SK-N-SH treated with all-trans-retinoic acid at 6 μM for 48 hours (cell line): ENCODE results near the gene ZNF808.
"Not testable (repeated sequence)": the region's sequence is repeated elsewhere in the genome, so short reads cannot be mapped to it uniquely, and the experiment has no call there.

ENCODE experiments used
- ATAC-seq: fragments of 200-7000 bp; cut with Tn5 transposase; 3 replicates; pipeline ENCODE4 v1.9.1; 2020; ENCODE audit warnings: mild to moderate bottlenecking, moderate library complexity
- ARNTL ChIP-seq: fragments of 450-650 bp; formaldehyde crosslinking; IDR thresholded peaks from 2 replicates; pipeline ENCODE4 v1.5.0; 2020; ENCODE audit warnings: low read depth, mild to moderate bottlenecking, moderate library complexity, borderline replicate concordance
- BACH2 ChIP-seq: fragments of 250-450 bp; sonication (Bioruptor Pico); IDR thresholded peaks from 2 replicates; pipeline ENCODE4 v1.9.0; 2021; ENCODE audit warnings: mild to moderate bottlenecking, borderline replicate concordance
- CSDC2 ChIP-seq: fragments of 250-450 bp; sonication (Bioruptor Pico); IDR thresholded peaks from 2 replicates; pipeline ENCODE4 v1.5.0; 2020; ENCODE audit warnings: mild to moderate bottlenecking, moderate library complexity
- ESRRG ChIP-seq: fragments of 250-450 bp; sonication (Bioruptor Pico); IDR thresholded peaks from 2 replicates; pipeline ENCODE4 v1.6.1; 2021; ENCODE audit warnings: mild to moderate bottlenecking
- GLIS3 ChIP-seq: fragments of 250-450 bp; sonication (Bioruptor Pico); IDR thresholded peaks from 2 replicates; pipeline ENCODE4 v1.5.0; 2020; ENCODE audit warnings: mild to moderate bottlenecking, moderate library complexity
- ISL1 ChIP-seq: fragments of 250-450 bp; sonication (Bioruptor Pico); IDR thresholded peaks from 2 replicates; pipeline ENCODE4 v2.1.2; 2022; ENCODE audit warnings: mild to moderate bottlenecking, moderate library complexity
- OSR1 ChIP-seq: fragments of 250-450 bp; sonication (Bioruptor Pico); IDR thresholded peaks from 2 replicates; pipeline ENCODE4 v1.8.0; 2022; ENCODE audit warnings: moderate library complexity, mild to moderate bottlenecking, inconsistent platforms
- PPARA ChIP-seq: fragments of 250-450 bp; sonication (Bioruptor Pico); IDR thresholded peaks from 2 replicates; pipeline ENCODE4 v1.5.0; 2020; ENCODE audit warnings: mild to moderate bottlenecking, borderline replicate concordance
- RARB ChIP-seq: fragments of 250-450 bp; sonication (Bioruptor Pico); IDR thresholded peaks from 2 replicates; pipeline ENCODE4 v1.8.0; 2021; ENCODE audit warnings: mild to moderate bottlenecking, moderate library complexity
- TCF4 ChIP-seq: fragments of 250-450 bp; sonication (Bioruptor Pico); IDR thresholded peaks from 2 replicates; pipeline ENCODE4 v1.8.0; 2021; ENCODE audit warnings: mild to moderate bottlenecking, moderate library complexity, borderline replicate concordance
- TOX ChIP-seq: fragments of 250-450 bp; sonication (Bioruptor Pico); IDR thresholded peaks from 2 replicates; pipeline ENCODE4 v1.8.0; 2021; ENCODE audit warnings: mild to moderate bottlenecking, moderate library complexity, borderline replicate concordance
- ZFP3 ChIP-seq: fragments of 250-450 bp; sonication (Bioruptor Pico); IDR thresholded peaks from 2 replicates; pipeline ENCODE4 v1.5.0; 2020; ENCODE audit warnings: mild to moderate bottlenecking, moderate library complexity
- ZNF565 ChIP-seq: fragments of 450-650 bp; formaldehyde crosslinking; conservative IDR thresholded peaks from 2 replicates; pipeline ENCODE4 v1.5.0; 2020; ENCODE audit warnings: low read depth, mild to moderate bottlenecking, moderate library complexity
- ZNF70 ChIP-seq: fragments of 450-650 bp; formaldehyde crosslinking; IDR thresholded peaks from 2 replicates; pipeline ENCODE4 v1.5.0; 2020; ENCODE audit warnings: mild to moderate bottlenecking, moderate library complexity
- ZNF8 ChIP-seq: fragments of 450-650 bp; formaldehyde crosslinking; IDR thresholded peaks from 2 replicates; pipeline ENCODE4 v1.5.0; 2020; ENCODE audit warnings: mild to moderate bottlenecking, moderate library complexity
- TF ChIP-seq, protein P1 (sequence below): fragments of 250-450 bp; sonication (Bioruptor Pico); IDR thresholded peaks from 2 replicates; pipeline ENCODE4 v1.5.0; 2020; ENCODE audit warnings: mild to moderate bottlenecking, moderate library complexity
- TF ChIP-seq, protein P2 (sequence below): fragments of 250-450 bp; sonication (Bioruptor Pico); IDR thresholded peaks from 2 replicates; pipeline ENCODE4 v1.5.1; 2020; ENCODE audit warnings: low read depth, mild to moderate bottlenecking, moderate library complexity
- TF ChIP-seq, protein P3 (sequence below): fragments of 250-450 bp; sonication (Bioruptor Pico); IDR thresholded peaks from 2 replicates; pipeline ENCODE4 v1.8.0; 2020; ENCODE audit warnings: mild to moderate bottlenecking, moderate library complexity, borderline replicate concordance
- TF ChIP-seq, protein P4 (sequence below): fragments of 250-450 bp; sonication (Bioruptor Pico); IDR thresholded peaks from 2 replicates; pipeline ENCODE4 v1.5.1; 2021; ENCODE audit warnings: mild to moderate bottlenecking, moderate library complexity
- TF ChIP-seq, protein P5 (sequence below): fragments of 250-450 bp; sonication (Bioruptor Pico); IDR thresholded peaks from 2 replicates; pipeline ENCODE4 v1.8.0; 2021; ENCODE audit warnings: low read depth, mild to moderate bottlenecking, moderate library complexity, borderline replicate concordance

ZNF808 gene

DNA sequence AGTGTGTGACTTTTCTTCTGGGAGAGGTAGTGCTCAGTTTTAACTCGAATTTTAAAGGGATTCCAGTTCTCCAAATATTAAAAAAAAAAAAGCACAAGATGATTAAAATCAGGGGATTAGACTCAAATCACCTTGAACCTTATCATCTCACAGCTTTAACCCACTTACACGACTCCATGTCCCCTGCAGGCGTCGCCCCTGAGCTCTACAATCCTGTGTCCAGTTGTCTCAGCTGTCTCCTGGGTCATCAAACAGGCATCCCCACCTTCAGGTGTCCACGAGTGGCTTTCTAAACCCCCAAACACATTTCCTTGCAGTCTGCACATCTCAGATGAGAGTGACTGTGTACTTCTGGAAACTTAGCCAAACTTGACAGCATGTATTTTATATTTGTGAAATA lies 14.1 kb downstream of the ZNF808 start (continued):
- TF ChIP-seq, protein P1, sequence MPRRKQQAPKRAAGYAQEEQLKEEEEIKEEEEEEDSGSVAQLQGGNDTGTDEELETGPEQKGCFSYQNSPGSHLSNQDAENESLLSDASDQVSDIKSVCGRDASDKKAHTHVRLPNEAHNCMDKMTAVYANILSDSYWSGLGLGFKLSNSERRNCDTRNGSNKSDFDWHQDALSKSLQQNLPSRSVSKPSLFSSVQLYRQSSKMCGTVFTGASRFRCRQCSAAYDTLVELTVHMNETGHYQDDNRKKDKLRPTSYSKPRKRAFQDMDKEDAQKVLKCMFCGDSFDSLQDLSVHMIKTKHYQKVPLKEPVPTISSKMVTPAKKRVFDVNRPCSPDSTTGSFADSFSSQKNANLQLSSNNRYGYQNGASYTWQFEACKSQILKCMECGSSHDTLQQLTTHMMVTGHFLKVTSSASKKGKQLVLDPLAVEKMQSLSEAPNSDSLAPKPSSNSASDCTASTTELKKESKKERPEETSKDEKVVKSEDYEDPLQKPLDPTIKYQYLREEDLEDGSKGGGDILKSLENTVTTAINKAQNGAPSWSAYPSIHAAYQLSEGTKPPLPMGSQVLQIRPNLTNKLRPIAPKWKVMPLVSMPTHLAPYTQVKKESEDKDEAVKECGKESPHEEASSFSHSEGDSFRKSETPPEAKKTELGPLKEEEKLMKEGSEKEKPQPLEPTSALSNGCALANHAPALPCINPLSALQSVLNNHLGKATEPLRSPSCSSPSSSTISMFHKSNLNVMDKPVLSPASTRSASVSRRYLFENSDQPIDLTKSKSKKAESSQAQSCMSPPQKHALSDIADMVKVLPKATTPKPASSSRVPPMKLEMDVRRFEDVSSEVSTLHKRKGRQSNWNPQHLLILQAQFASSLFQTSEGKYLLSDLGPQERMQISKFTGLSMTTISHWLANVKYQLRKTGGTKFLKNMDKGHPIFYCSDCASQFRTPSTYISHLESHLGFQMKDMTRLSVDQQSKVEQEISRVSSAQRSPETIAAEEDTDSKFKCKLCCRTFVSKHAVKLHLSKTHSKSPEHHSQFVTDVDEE (CRISPR knock-in tag) = no peak
- TF ChIP-seq ARNTL (CRISPR knock-in tag) (no peak), ISL1 (CRISPR knock-in tag) (no peak), ESRRG (CRISPR knock-in tag) (no peak), PPARA (CRISPR knock-in tag) (no peak), TCF4 (no peak), GLIS3 (CRISPR knock-in tag) (no peak), ZNF8 (no peak)
- TF ChIP-seq, protein P2, sequence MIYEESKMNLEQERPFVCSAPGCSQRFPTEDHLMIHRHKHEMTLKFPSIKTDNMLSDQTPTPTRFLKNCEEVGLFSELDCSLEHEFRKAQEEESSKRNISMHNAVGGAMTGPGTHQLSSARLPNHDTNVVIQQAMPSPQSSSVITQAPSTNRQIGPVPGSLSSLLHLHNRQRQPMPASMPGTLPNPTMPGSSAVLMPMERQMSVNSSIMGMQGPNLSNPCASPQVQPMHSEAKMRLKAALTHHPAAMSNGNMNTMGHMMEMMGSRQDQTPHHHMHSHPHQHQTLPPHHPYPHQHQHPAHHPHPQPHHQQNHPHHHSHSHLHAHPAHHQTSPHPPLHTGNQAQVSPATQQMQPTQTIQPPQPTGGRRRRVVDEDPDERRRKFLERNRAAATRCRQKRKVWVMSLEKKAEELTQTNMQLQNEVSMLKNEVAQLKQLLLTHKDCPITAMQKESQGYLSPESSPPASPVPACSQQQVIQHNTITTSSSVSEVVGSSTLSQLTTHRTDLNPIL = no peak
- TF ChIP-seq, protein P3, sequence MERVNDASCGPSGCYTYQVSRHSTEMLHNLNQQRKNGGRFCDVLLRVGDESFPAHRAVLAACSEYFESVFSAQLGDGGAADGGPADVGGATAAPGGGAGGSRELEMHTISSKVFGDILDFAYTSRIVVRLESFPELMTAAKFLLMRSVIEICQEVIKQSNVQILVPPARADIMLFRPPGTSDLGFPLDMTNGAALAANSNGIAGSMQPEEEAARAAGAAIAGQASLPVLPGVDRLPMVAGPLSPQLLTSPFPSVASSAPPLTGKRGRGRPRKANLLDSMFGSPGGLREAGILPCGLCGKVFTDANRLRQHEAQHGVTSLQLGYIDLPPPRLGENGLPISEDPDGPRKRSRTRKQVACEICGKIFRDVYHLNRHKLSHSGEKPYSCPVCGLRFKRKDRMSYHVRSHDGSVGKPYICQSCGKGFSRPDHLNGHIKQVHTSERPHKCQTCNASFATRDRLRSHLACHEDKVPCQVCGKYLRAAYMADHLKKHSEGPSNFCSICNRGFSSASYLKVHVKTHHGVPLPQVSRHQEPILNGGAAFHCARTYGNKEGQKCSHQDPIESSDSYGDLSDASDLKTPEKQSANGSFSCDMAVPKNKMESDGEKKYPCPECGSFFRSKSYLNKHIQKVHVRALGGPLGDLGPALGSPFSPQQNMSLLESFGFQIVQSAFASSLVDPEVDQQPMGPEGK (CRISPR knock-in tag) = no peak

DNA sequence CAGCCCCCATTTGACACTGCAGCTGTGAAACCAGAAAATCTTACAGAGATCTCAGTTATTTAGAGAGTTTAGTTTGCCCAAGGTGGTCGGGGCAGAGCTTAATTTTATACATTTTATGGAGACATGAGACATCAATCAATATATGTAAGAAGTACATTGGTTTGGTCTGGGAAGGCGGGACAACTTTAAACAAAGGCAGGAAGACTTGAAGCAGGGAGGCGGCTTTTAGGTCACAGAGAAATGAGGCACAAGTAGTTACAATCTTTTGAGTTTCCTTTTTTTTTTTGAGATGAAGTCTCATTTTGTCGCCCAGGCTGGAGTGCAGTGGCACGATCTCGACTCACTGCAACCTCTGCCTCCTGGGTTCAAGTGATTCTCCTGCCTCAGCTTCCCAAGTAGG lies 15.1 kb downstream of the ZNF808 start:
- ATAC-seq = not testable (repeated sequence)

DNA sequence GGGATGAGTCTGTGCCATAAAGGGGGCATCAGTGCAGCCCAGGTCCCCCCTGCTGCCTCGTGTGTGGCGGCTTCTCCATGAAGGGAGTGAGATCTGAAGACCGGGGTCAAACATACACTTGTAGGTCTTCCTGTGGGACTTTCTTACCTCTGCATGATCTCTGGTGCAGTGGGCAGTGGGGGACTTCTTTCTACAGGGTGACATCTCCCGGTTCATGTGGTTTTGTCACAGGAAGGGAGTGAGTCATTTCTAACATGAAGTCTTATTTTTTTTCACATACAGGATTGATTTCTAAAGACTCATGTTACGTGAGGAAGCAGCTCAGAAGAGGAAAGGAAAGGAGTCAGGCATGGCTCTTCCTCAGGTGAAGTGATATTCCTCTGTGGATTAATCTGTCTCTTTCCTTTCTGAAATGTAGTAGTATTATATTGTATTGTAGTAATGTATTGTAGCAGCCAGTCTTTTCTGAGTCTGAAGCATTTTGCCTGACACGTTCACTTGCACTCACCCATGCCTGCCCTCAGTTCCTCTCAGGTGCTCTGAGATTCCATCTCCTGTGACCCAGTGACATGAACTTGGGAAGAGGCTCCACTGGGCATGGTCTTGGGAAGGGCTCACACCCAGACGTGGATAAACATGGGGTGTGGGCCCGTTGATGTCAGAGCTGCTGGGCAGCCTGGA lies 15.7 kb downstream of the ZNF808 start:
- ATAC-seq = no peak
- TF ChIP-seq ZFP3 (CRISPR knock-in tag) = no peak
- TF ChIP-seq TOX = no peak
- TF ChIP-seq ZNF8 = no peak
- TF ChIP-seq ZNF70 (CRISPR knock-in tag) = no peak
- no peak for TF ChIP-seq RARB
- TF ChIP-seq, protein P3 (CRISPR knock-in tag) = no peak
- TF ChIP-seq ZNF565 (CRISPR knock-in tag) = no peak
- TF ChIP-seq CSDC2 = no peak
- TF ChIP-seq, protein P2 = no peak
- no peak for TF ChIP-seq TCF4
- TF ChIP-seq ARNTL (CRISPR knock-in tag) = no peak
- no peak for TF ChIP-seq OSR1 (CRISPR knock-in tag)
- TF ChIP-seq, protein P4, sequence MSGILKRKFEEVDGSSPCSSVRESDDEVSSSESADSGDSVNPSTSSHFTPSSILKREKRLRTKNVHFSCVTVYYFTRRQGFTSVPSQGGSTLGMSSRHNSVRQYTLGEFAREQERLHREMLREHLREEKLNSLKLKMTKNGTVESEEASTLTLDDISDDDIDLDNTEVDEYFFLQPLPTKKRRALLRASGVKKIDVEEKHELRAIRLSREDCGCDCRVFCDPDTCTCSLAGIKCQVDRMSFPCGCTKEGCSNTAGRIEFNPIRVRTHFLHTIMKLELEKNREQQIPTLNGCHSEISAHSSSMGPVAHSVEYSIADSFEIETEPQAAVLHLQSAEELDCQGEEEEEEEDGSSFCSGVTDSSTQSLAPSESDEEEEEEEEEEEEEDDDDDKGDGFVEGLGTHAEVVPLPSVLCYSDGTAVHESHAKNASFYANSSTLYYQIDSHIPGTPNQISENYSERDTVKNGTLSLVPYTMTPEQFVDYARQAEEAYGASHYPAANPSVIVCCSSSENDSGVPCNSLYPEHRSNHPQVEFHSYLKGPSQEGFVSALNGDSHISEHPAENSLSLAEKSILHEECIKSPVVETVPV (CRISPR knock-in tag) = no peak
- TF ChIP-seq, protein P5, sequence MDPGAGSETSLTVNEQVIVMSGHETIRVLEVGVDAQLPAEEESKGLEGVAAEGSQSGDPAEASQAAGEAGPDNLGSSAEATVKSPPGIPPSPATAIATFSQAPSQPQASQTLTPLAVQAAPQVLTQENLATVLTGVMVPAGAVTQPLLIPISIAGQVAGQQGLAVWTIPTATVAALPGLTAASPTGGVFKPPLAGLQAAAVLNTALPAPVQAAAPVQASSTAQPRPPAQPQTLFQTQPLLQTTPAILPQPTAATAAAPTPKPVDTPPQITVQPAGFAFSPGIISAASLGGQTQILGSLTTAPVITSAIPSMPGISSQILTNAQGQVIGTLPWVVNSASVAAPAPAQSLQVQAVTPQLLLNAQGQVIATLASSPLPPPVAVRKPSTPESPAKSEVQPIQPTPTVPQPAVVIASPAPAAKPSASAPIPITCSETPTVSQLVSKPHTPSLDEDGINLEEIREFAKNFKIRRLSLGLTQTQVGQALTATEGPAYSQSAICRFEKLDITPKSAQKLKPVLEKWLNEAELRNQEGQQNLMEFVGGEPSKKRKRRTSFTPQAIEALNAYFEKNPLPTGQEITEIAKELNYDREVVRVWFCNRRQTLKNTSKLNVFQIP = no peak
- TF ChIP-seq BACH2 (CRISPR knock-in tag) = no peak
- no peak for TF ChIP-seq ISL1 (CRISPR knock-in tag)
- TF ChIP-seq, protein P1 (CRISPR knock-in tag) = no peak
